ENCODE data around the gene CACNA2D3.
"Not testable (repeated sequence)": the region's sequence is repeated elsewhere in the genome, so short reads cannot be mapped to it uniquely, and the experiment has no call there.

The CACNA2D3 gene

GRCh38 chr3:54445630-54446029 is 323.3 kb downstream of the CACNA2D3 start:
- no peak for DNase-seq
- in situ Hi-C loops (cut with HindIII; ENCODE audit: low pct_ligation_motif_present, low pct_unique_long_range_greater_than_20kb, low sequenced_read_pairs), result no loop called here

DNA sequence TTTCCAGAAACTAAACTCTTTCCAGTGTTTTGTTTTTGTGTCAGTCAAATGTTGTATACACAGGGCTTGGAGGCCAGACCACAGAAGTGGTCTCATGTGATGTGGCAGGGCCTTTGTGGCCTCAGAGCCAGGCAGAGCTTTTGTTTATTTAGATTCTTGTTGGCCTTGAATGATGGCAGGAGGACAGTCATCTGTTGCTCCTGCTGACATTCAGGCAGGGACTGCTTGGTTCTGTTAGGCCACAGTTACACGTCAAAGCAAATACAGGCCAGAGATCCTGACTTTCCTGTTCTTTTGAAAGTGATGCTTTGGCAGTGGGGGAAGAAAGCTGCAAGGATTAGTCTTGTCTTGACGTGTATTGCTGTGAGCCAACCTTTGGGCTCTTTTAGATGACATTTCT is 325.1 kb downstream of the CACNA2D3 start:
- in situ Hi-C loops (cut with HindIII; ENCODE audit: low pct_ligation_motif_present, low pct_unique_long_range_greater_than_20kb, low sequenced_read_pairs), result no loop called here
- DNase-seq, result no peak

DNA sequence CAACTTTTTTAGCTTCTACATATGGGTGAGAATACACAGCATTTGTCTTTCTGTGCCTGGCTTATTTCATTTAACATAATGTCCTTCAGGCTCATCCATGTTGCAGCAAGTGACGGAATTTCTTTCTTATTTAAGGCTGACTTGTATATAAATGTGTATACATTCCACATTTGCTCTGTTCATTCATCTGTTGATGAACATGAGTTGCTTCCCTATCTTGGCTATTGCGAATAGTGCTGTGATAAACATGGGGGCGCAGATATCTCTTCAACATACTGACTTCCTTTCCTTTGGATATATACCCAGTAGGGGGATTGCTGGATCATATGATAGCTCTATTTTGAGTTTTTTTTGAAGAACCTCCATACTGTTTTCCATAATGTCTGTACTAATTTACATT is 332.5 kb downstream of the CACNA2D3 start:
- in situ Hi-C loops (cut with HindIII; ENCODE audit: low pct_ligation_motif_present, low pct_unique_long_range_greater_than_20kb, low sequenced_read_pairs), result no loop called here
- DNase-seq, result no peak

DNA sequence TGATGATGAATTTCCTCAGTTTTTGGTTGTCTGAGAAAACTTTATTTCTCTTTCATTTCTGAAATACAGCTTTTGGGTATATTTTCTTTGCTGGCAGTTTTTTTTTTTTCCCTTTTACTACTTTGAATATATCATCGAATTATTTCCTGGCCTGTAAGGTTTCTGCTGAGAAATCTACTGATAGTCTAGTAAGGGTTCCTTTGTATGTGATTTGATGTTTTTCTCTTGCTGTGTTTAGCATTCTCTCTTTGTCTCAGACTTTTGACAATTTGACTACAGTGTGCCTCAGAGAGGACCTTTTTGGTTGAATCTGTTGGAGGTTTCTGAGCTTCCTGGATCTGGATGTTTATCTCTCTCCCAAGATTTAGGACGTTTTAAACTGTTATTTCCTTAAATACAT is 336.0 kb downstream of the CACNA2D3 start:
- in situ Hi-C loops (cut with HindIII; ENCODE audit: low pct_ligation_motif_present, low pct_unique_long_range_greater_than_20kb, low sequenced_read_pairs), result no loop called here

GRCh38 chr3:54464554-54464953 is 342.2 kb downstream of the CACNA2D3 start:
- DNase-seq; in situ Hi-C loops (cut with HindIII; ENCODE audit: low pct_ligation_motif_present, low pct_unique_long_range_greater_than_20kb, low sequenced_read_pairs): not testable (repeated sequence)

More for the DNA sequence above, 336.0 kb downstream of the CACNA2D3 start:
- DNase-seq, result no peak

GRCh38 chr3:54476891-54477290 is 354.5 kb downstream of the CACNA2D3 start:
- in situ Hi-C loops (cut with HindIII; ENCODE audit: low pct_ligation_motif_present, low pct_unique_long_range_greater_than_20kb, low sequenced_read_pairs), result no loop called here
- no peak for DNase-seq

GRCh38 chr3:54481606-54482365 is 359.4 kb downstream of the CACNA2D3 start:
- DNase-seq, result no peak
- in situ Hi-C loops (cut with HindIII; ENCODE audit: low pct_ligation_motif_present, low pct_unique_long_range_greater_than_20kb, low sequenced_read_pairs), result no loop called here

- in situ Hi-C loops (cut with HindIII; ENCODE audit: low pct_ligation_motif_present, low pct_unique_long_range_greater_than_20kb, low sequenced_read_pairs), result no loop called here
- no peak for DNase-seq
Measured at GRCh38 chr3:54484334-54484733, 362.0 kb downstream of the CACNA2D3 start.

GRCh38 chr3:54486317-54486716 is 364.0 kb downstream of the CACNA2D3 start:
- no peak for DNase-seq
- in situ Hi-C loops (cut with HindIII; ENCODE audit: low pct_ligation_motif_present, low pct_unique_long_range_greater_than_20kb, low sequenced_read_pairs), result no loop called here

- in situ Hi-C loops (cut with HindIII; ENCODE audit: low pct_ligation_motif_present, low pct_unique_long_range_greater_than_20kb, low sequenced_read_pairs), result no loop called here
- no peak for DNase-seq
Measured at GRCh38 chr3:54488297-54488696, 365.9 kb downstream of the CACNA2D3 start.

GRCh38 chr3:54494209-54494608 is 371.9 kb downstream of the CACNA2D3 start:
- in situ Hi-C loops (cut with HindIII; ENCODE audit: low pct_ligation_motif_present, low pct_unique_long_range_greater_than_20kb, low sequenced_read_pairs), result no loop called here
- no peak for DNase-seq

GRCh38 chr3:54506603-54507002 is 384.3 kb downstream of the CACNA2D3 start:
- in situ Hi-C loops (cut with HindIII; ENCODE audit: low pct_ligation_motif_present, low pct_unique_long_range_greater_than_20kb, low sequenced_read_pairs), result no loop called here
- no peak for DNase-seq

DNA sequence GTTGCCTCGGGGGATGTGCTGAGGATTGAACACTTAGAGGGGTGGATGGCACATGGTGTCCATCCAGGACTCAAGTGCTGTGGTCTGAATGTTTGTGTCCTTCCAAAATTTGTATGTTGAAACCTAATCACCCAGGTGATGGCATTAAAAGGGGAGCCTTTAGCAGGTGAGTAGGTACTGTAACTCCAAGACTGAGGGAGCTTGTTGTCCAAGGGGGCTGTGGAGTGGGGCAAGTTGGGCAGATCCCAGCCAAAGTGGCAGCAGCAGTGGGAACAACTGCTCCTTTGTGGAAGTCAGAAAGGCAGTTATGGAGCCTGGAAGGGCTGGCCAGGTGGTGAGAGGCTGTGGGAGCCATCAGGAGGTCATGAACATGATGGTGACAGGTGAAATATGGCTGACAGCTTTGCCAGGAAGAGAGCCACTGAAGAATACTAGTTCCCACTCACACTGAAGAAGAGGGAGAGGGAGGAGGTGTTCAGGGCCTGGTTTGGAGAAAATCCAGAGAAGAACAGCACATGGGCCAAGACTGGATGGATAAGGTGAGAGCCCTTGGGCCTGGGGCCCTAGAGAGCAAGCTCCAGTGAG is 385.6 kb downstream of the CACNA2D3 start:
- DNase-seq, result no peak
- in situ Hi-C loops (cut with HindIII; ENCODE audit: low pct_ligation_motif_present, low pct_unique_long_range_greater_than_20kb, low sequenced_read_pairs), result no loop called here

- no peak for DNase-seq
- in situ Hi-C loops (cut with HindIII; ENCODE audit: low pct_ligation_motif_present, low pct_unique_long_range_greater_than_20kb, low sequenced_read_pairs), result no loop called here
Measured at GRCh38 chr3:54510506-54510905, 388.2 kb downstream of the CACNA2D3 start.

GRCh38 chr3:54511766-54512365 is 389.5 kb downstream of the CACNA2D3 start:
- in situ Hi-C loops (cut with HindIII; ENCODE audit: low pct_ligation_motif_present, low pct_unique_long_range_greater_than_20kb, low sequenced_read_pairs), result no loop called here

DNA sequence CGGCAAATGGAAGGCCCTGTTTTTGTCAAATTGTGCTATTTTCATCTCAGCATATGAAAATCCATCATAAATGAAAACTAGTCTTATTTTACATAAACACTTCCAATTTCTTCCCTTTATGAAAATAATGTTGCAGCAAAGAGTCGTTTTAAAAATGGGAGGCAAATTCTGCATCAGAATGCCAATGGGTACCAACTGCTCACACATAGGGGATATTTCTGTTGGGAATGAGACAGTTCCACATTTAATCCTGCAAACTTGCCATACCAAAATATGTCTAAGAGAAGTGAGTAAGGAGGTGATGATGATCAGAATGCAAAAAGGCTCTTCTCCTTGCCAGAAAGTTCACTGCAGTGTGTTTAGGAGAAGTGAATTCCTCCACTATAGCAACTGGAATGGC is 391.7 kb downstream of the CACNA2D3 start:
- DNase-seq, result no peak
- in situ Hi-C loops (cut with HindIII; ENCODE audit: low pct_ligation_motif_present, low pct_unique_long_range_greater_than_20kb, low sequenced_read_pairs), result no loop called here

More at GRCh38 chr3:54511766-54512365, 389.5 kb downstream of the CACNA2D3 start:
- no peak for DNase-seq

GRCh38 chr3:54514416-54514815 is 392.1 kb downstream of the CACNA2D3 start:
- DNase-seq, result no peak

GRCh38 chr3:54515441-54516213 is 393.3 kb downstream of the CACNA2D3 start:
- DNase-seq, result no peak
- in situ Hi-C loops (cut with HindIII; ENCODE audit: low pct_ligation_motif_present, low pct_unique_long_range_greater_than_20kb, low sequenced_read_pairs), result no loop called here

More at GRCh38 chr3:54514416-54514815, 392.1 kb downstream of the CACNA2D3 start:
- in situ Hi-C loops (cut with HindIII; ENCODE audit: low pct_ligation_motif_present, low pct_unique_long_range_greater_than_20kb, low sequenced_read_pairs), result no loop called here

- DNase-seq, result no peak
- in situ Hi-C loops (cut with HindIII; ENCODE audit: low pct_ligation_motif_present, low pct_unique_long_range_greater_than_20kb, low sequenced_read_pairs), result no loop called here
Measured at GRCh38 chr3:54517424-54517823, 395.1 kb downstream of the CACNA2D3 start.
